ENCODE data around the gene HTRA3.

Gene HTRA3

GRCh38 chr4:8269535-8270417 lies at the start of gene HTRA3:
HTRA3 (plus strand) TSS chr4:8269754; CDS start chr4:8269969, 215 bp downstream.
- no peak for DNase-seq

GRCh38 chr4:8220661-8221450 lies 48.7 kb upstream of the HTRA3 start:
- DNase-seq: no peak

GRCh38 chr4:8221476-8221875 lies 48.1 kb upstream of the HTRA3 start:
- DNase-seq: no peak

DNA sequence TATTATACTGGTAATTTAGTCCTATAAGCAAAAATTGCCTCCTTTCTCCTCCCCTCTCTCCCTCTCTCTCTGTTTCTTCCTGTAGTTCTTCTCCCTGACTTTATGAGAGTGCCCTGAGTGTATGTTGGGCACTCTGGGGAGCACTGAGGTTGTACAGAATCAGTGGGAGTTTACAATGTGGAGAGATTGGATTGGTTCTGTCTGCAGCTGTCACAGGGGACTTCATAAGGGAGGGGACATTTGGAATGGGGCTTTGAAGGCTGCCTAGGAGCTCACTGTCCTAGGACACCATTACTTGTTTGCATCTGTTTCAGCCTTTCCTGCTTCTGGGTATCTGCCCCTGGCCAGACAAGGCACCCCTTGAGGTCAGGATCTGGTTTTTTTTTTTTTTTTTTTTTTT lies 47.6 kb upstream of the HTRA3 start:
- DNase-seq: no peak

DNA sequence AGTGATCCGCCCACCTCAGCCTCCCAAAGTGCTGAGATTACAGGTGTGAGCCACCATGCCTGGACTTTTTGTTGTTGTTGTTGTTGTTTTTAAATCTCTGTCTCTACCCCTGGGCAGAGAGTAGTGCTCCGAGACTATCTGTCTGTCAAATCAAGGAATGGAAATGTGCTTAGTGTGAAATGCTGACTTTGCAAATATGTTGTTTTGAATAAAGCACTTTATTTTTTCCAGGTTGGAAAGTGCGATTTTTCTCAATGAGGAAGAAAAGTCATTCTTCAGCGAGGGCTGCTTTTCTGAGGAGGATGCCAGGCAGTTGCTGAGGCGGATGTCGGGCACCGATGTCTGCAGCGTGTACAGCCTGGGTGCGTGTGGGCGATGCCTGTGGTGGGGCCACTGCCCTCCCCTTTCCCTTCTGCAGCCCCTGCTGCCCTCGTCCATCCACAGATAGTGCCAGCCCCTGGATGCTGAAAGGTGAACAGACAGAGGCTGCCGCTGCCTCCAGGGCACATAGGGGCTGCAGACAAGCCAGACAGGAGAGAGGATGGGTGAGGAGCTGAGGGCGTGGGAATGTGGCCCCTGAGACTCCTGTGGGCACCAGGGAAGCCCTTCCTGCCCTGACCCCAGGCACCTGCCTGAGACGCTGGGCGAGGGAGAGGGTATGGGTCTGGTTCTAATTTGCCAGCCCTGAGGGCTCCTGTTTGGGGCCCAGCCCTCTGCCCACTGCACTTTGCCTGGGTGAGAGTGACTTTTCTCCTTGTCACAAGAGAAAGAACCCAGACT lies 46.8 kb upstream of the HTRA3 start:
- DNase-seq: no peak

GRCh38 chr4:8224267-8224974 lies 45.1 kb upstream of the HTRA3 start:
- DNase-seq: no peak

- DNase-seq: no peak
Measured at GRCh38 chr4:8224975-8225625, 44.5 kb upstream of the HTRA3 start.

DNA sequence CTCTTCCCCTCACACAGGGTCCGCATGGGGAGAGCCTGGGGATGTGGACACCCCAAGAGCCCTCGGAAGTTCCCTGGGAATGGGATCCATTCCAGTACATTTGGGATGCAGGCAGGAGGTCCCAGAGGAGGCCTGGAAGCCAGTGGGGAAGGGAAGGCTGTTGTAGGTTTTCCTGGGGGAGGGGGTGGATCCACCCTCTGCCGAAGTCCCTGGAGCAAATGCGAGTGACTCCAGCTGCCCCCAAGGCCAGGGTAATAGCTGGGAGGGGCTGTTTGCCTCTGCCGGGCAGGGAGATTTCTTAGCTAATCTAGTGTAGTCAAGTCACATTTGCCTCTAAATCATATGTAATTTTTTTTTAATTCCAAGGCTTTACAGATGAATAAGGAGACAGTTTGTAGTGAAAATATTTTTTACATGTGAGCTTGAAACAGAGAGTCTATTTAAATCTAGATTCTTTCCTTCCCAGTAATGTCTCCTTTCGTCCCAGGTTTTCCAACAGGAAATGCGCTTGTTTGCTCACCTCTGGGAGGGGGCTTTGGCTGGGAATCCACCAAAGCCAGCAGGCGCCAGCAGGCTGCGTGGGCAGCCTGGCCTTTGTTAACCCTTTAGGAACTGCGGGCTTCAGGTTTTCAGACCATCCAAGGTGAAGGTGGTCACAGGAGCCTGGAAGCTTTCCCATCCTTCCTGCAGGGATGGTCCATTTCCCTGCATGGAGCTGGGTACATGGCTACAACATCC lies 43.7 kb upstream of the HTRA3 start:
- DNase-seq: peak; percentile 31

- DNase-seq: no peak
Measured at GRCh38 chr4:8227201-8227770, 42.3 kb upstream of the HTRA3 start.

DNA sequence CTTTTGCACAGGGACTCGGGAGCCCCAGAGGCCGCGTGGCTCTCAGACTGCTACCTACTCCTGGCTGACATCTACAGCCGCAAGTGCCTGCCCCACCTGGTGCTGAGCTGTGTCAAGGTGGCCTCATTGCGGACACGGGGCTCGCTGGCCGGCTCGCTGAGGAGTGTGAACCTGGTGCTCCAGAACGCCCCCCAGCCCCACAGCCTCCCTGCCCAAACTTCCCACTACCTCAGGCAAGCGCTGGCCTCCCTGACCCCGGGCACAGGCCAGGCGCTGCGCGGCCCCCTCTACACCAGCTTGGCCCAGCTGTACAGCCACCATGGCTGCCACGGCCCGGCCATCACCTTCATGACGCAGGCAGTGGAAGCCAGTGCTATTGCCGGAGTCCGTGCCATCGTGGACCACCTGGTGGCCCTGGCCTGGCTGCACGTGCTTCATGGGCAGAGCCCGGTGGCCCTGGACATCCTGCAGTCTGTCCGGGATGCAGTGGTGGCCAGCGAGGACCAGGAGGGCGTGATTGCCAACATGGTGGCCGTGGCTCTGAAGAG lies 41.7 kb upstream of the HTRA3 start:
- DNase-seq: no peak

DNA sequence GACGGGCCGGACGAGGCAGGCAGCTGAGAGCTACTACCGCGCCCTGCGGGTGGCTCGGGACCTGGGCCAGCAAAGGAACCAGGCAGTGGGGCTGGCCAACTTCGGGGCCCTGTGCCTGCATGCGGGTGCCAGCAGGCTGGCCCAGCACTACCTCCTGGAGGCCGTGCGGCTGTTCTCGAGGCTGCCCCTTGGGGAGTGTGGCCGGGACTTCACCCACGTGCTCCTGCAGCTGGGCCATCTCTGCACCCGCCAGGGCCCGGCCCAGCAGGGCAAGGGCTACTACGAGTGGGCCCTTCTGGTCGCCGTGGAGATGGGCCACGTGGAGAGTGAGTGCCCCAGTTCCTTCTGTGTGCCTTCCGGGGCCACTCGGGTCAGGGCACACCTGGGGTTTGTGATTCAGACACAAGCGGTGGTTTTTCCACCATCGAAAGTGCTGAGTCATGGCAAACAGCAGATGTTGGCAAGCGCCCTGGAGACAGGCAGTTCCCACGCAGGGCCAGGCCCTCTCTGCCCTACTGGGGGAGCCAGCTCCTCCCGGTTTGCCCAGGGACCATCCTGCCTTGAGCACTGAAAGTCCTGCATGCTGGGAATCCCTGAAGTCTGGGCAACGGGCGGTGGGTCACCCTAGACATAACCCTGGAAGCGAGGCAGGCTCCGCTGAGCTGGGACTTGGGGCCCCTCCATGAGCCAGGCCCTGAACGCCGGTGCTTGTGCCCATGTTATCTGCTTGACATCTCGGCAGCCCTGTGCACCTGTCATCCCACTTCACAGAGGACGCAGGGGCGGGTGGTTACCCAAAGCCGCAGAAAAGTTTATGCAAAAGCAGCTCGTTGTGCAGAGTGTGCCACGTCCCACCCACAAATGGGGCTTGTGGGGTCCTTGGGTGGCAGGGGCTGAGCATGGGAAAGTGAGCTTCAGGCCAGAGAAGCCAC lies 41.0 kb upstream of the HTRA3 start:
- peak; percentile 37 for DNase-seq

- DNase-seq: no peak
Measured at GRCh38 chr4:8229331-8229975, 40.1 kb upstream of the HTRA3 start.

GRCh38 chr4:8230033-8230432 lies 39.5 kb upstream of the HTRA3 start:
- no peak for DNase-seq

DNA sequence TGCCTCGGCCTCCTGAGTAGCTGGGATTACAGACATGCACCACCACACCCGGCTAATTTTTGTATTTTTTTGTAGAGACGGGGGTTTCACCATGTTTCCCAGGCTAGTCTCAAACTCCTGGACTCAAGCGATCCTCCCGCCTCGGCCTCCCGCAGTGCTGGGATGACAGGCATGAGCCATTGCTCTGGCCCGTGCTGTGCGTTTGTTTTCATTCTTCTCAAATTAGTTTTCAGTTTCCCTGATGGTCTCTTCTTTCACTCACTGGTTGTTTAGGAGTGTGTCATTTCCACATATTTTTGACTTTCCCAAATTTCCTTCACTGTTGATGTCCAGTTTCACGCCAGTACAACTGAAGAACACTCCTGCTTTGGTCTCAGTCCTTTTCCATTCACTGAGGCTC lies 38.7 kb upstream of the HTRA3 start:
- no peak for DNase-seq

DNA sequence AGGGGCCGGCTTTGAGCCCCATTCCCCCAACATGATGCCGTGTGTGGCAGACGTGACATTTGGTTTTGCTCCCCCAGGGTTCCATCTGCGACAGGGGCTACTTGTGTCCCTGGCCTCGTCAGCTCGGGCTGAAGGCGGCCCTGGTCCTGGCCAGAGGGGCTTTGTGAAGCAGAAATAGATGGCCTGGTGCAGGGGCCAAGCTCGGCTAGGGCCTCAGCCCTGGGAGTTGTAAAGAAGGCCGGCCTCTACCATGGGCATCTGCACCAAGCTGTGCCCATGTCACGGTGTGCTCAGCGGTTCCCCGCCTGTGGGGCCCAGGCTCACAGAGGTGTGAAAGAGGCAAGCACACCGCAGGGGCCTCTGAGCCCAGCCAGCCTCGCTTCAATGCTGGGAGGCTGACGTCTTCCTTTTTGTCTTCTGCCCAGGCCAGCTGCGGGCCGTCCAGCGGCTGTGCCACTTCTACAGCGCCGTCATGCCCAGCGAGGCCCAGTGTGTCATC lies 38.0 kb upstream of the HTRA3 start:
- DNase-seq: no peak

DNA sequence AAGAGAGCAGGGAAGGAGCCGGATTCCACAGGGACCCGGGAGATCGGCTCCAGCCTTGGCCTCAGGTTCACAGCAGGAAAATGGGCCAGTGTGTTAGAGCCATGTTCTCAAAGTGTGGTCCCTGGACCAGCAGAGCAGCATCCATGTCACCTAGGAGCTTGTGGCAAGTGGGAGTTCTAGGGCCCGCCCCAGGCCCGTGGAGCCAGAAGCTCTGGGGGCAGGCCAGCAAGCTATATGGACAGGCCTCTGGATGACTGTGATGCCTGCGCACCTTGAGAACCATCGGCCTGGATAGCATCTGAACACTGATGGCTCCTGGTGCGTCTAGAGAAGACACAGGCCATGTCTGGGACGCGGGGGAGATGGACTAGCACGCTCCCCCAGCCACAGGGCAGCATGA lies 36.8 kb upstream of the HTRA3 start:
- DNase-seq: no peak

DNA sequence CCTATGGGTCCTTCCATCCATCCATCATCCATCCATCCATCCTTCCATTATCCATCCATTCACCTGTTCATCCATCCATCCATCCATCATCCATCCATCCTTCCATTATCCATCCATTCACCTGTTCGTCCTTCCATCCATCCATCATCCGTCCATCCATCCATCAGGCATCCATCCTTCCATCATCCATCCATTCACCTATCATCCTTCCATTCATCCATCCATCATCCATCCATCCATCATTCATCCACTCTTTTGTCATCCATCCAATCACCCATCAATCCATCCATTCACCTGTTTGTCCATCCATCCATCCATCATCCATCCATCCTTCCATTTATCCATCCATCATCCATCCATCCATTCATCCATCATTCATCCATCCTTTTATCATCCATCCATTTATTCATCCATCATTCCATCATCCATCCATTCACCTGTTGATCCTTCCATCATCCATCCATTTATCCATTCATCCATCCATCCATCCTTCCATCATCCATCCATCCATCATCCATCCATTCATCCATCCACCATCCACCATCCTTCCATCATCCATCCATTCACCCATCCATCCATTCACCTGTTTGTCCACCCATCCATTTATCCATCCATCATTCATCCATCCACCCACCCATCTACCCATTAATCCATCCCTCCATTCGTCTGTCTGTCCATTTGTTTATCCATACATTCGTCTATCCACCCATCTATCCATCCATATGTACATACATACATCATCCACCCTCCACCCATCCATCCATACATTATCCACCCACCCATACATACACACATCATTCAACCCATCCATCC lies 35.7 kb upstream of the HTRA3 start:
- no peak for DNase-seq

- no peak for DNase-seq
Measured at GRCh38 chr4:8234715-8235114, 34.8 kb upstream of the HTRA3 start.
